Measurements from ENCODE around the gene RCC1.
"Not testable (repeated sequence)": the region's sequence is repeated elsewhere in the genome, so short reads cannot be mapped to it uniquely, and the experiment has no call there.

Gene RCC1

GRCh38 chr1:28551381-28551780 lies 45.5 kb downstream of the RCC1 start:
- DNase-seq: no peak

DNA sequence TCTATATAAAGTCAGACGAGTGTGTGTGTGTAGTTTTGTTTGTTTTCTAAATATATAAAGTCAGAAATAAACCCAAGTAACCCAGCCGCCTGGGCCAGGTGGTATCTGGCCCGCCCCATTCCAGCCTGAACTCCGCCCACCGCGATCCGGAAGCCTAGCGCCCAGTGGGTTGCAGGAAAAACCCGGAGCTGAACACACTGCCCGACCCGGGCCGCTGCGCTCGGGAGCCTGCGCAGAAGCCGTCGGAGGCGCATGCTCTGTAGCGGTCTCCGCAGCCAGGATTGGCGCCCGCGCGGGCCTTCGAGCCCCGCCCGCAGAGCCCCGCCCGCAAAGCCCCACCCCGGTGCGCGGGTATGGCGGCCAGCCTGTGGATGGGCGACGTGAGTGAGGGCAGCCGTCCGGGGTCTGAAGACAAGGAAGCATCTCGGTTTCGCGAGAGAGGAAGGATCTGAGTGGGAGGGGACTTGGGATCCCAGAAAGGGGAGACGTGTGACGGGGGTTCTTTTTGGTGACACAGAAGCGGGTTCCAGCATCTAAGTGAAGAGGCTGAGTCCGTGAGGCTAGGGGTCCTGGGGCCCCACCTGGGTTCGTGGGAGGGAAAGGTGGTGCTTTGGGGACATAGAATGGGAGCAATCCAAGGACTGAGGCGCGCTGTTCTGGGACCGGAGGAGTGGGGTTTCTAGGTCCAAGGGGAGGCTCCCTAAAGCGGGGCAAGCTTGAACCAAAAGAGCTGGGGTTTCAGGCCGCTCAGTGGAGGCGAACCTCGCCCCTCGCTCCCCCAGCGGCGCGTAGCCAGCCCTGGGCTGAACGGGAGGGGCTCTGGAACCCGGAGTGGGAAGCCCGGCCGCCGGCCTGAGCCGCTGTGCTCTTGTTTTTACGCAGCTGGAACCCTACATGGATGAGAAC lies 47.2 kb downstream of the RCC1 start, which contains the start of gene TRNAU1AP:
Gene TRNAU1AP (plus strand): TSS at position 328 of the 906 bp plus-strand sequence. CDS start 26 bp downstream, at position 354.
- DNase-seq: peak; percentile 94 to 97 (median 95)

GRCh38 chr1:28560886-28561285 lies 55.0 kb downstream of the RCC1 start:
- no peak for DNase-seq

DNA sequence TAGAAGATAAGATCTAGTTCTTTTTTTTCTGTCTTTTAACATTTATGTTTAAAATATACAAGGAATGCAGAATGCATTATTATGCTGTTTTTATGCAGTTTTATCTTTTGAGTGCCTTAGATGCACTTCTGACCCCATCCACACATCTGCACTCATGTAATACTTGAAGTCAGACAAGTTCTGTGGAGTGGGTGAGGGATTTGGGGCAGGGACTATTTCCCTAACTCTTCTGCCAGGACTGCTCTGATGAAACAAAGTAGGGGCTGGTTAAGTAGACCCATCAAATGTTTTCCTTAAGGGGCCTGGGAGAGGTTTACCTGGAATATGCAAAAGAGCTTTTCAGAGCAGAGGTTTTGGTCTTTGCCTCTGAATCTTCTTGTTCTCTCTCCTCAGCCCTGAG lies 58.5 kb downstream of the RCC1 start:
- no peak for DNase-seq

DNA sequence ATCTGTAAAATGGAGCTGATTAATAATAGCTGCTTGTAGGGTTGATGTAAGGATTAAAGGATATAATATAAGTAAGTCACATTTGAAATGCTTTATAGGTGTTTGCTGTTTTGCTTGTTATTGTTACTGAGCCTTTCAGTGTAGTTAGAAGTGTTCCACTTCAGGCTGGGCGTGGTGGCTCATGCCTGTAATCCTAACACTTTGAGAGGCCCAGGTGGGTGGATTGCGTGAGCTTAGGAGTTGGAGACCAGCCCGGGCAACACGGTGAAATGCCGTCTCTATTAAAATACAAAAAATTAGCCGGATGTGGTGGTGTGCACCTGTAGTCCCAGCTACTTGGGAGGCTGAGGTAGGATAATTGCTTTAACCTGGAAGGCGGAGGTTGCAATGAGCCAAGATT lies 59.2 kb downstream of the RCC1 start:
- DNase-seq: no peak

DNA sequence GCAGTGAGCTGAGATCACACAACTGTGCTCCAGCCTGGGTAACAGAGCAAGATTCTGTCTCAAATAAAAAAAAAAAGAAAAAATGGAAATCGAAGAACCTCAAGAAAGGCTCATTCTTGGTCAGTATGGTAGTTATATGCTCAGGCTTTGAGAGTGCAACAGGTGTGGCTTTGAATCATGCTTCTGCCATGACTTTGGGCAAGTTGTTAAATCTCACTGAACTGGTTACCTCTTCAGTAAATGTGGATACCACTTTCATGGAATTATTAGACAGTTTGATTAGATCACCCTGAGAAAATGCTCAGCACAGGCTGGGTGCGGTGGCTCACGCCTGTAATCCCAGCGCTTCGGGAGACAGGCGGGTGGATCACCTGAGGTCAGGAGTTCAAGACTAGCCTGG lies 59.9 kb downstream of the RCC1 start:
- DNase-seq: no peak

GRCh38 chr1:28566931-28567330 lies 61.1 kb downstream of the RCC1 start:
- no peak for DNase-seq

- DNase-seq: no peak
These were observed 66.1 kb downstream of the RCC1 start for GRCh38 chr1:28571911-28572310.

DNA sequence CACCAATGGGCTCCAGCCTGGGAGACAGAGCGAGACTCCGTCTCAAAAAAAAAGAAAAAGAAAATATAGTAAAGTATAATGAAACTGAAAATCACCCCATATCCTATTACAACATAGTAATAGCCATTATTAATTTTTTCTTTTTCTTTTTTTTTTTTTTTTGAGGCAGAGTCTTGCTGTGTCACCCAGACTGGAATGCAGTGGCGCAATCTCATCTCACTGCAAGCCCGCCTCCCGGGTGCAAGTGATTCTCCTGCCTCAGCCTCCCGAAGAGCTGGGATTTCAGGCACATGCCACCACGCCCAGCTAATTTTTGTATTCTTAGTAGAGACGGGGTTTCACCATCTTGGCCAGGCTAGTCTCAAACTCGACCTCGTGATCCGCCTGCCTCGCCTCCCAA lies 67.0 kb downstream of the RCC1 start:
- DNase-seq: not testable (repeated sequence)

GRCh38 chr1:28573564-28573963 lies 67.7 kb downstream of the RCC1 start:
- DNase-seq: no peak

DNA sequence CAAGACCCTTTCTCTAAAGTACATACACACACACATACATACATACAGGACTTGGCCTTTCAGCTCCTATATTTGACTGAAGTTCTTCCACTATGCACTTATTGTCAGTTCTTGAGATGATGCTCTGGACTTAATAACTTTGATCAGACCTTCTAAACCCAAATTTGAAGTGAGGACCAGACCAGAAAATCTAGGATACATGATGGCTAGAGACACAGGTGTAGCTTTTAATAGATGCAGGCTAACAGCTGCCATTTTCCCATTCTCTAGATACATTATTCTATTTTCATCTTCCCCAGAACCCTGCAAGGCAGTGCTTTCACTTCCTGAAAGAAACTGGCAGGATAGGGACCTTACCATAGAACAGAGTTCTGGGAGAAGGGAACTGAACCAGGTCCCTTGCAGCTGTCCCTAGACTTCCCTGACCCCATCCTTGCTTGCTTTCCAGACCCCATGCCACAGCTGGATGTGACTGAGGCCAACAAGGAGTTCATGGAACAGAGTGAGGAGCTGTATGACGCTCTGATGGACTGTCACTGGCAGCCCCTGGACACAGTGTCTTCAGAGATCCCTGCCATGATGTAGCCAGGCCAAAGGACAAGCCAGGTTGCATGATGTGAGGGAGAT lies 71.3 kb downstream of the RCC1 start:
- no peak for DNase-seq

- DNase-seq: no peak
These were observed 72.1 kb downstream of the RCC1 start for GRCh38 chr1:28577738-28578536.

- DNase-seq: no peak
These were observed 72.9 kb downstream of the RCC1 start for GRCh38 chr1:28578696-28579218.

DNA sequence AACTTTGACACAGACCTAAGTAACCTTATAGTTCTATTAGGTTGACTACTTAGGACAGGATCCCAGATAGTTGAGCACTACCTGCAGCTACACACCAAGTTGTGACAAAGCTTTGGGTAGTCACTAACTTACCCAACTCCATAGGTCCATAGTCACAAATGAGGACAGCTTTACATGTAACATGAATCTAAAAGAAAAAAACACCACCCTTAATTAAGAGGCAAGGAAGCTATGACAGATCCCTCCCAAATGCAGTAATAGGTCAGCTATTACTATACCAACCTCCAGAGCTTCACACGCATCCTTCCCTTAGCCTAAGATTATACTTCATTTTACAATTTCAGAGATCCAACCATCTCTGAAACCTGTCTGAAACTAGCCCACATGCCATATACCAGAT lies 73.6 kb downstream of the RCC1 start:
- DNase-seq: no peak

DNA sequence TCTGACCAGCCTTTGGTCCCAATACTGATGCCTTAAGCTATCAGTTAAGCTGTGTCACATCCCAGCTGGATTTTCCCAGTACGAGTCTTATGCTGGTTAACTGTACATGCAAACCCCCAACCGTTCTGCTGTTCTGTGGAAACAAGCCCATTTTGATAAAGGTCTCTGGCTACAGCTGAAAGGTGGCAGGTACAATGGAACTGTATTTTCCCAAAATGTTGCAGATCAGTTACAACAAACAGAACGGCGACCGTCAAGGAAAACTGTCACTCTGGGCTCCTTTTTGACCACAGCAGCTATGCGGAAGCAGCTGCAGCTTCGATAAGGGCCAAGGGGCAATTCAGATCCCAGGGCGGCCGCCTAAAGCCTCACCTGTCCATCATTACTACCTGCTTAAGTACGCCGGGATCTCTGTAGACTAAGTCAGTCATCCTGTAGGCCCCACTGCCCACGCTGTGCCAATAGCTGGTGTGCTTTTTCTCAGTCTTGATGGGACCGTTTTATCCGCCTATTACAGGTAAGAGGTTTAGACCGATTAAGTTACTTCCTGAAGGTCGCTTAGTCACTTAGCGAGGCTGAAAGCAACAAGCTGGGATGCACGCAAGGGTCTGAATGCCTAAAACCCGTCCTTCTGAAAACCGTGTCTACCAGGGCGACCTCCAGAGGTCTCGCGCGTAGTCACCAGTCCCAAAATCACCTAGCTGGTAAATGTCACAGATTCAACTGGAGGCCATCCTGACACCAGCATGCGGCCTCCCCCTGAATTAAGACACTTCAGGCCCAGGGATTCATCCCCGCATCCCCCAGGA lies 75.1 kb downstream of the RCC1 start:
- peak in 4 of 6 experiments; percentile 36 to 82 (median 64) for DNase-seq

- peak; percentile 87 to 92 (median 90) for DNase-seq
These were observed 75.8 kb downstream of the RCC1 start for GRCh38 chr1:28581531-28582247.

GRCh38 chr1:28582248-28582615 lies 76.4 kb downstream of the RCC1 start:
- no peak for DNase-seq

DNA sequence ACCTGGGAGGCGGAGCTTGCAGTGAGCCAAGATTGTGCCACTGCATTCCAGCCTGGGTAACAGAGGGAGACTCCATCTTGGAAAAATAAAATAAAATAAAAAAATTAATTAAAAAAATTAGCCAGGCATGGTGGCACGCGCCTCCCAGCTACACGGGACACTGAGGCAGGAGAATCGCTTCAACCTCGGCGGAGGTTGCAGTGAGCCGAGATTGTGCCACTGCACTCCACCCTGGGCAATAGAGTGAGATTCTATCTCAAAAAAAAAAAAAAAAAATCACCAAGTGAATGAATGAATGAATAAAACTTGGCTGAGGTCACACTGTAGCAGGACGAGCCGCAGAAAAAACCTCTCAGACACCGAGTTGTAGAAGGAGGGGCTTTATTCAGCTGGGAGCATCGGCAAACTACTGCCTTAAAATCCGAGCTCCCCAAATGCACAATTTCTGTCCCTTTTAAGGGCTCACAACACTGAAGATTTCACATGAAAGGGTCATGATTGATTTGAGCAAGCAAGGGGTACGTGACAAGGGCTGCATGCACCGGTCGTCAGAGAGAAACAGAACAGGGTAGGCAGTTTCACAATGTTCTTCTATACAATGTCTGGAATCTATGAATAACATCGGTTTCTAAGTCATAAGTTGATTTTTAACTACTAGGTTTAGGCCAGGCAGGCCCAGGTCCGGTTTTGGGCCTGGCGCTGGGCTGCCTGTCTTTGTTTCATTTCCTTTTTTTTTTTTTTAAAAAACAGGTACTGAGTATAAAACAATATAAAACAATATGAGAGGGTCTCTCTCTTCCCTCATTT lies 80.9 kb downstream of the RCC1 start:
- not testable (repeated sequence) for DNase-seq
